ENCODE data around the gene DERL3.
"Not testable (repeated sequence)": the region's sequence is repeated elsewhere in the genome, so short reads cannot be mapped to it uniquely, and the experiment has no call there.

The DERL3 gene

GRCh38 chr22:23838681-23839468, at the start of gene DERL3:
TSS of gene DERL3 (minus strand) at chr22:23839006. CDS start at chr22:23838987, 19 bp downstream.
- peak; percentile 68 to 95 (median 85) for DNase-seq

- DNase-seq: no peak
These were observed 45.3 kb upstream of the DERL3 start for GRCh38 chr22:23884140-23884539.

GRCh38 chr22:23883658-23884057, 44.9 kb upstream of the DERL3 start:
- DNase-seq: no peak

- no peak for DNase-seq
These were observed 43.6 kb upstream of the DERL3 start for GRCh38 chr22:23882370-23882769.

- no peak for DNase-seq
These were observed 39.4 kb upstream of the DERL3 start for GRCh38 chr22:23878219-23878618.

GRCh38 chr22:23877566-23877965, 38.8 kb upstream of the DERL3 start:
- no peak for DNase-seq

- DNase-seq: no peak
These were observed 37.0 kb upstream of the DERL3 start for GRCh38 chr22:23875801-23876200.

GRCh38 chr22:23874871-23875270, 36.1 kb upstream of the DERL3 start:
- no peak for DNase-seq

GRCh38 chr22:23868580-23868979, 29.8 kb upstream of the DERL3 start:
- DNase-seq: no peak

GRCh38 chr22:23864499-23865154, 25.8 kb upstream of the DERL3 start:
- not testable (repeated sequence) for DNase-seq

- DNase-seq: peak in 2 of 4 experiments; percentile 7 to 8
These were observed 23.3 kb upstream of the DERL3 start for GRCh38 chr22:23862103-23862502.

GRCh38 chr22:23860187-23860586, 21.4 kb upstream of the DERL3 start:
- not testable (repeated sequence) for DNase-seq

GRCh38 chr22:23859201-23859600, 20.4 kb upstream of the DERL3 start:
- DNase-seq: no peak

- no peak for DNase-seq
These were observed 19.6 kb upstream of the DERL3 start for GRCh38 chr22:23858484-23858815.

- peak; percentile 78 to 84 (median 82) for DNase-seq
These were observed 19.0 kb upstream of the DERL3 start, which contains the start of gene SLC2A11 for GRCh38 chr22:23857606-23858483. TSS of gene SLC2A11 (plus strand) at chr22:23857875. CDS start at chr22:23858000, 125 bp downstream.

- no peak for DNase-seq
These were observed 18.2 kb upstream of the DERL3 start for GRCh38 chr22:23856721-23857605.

- DNase-seq: no peak
These were observed 11.4 kb upstream of the DERL3 start for GRCh38 chr22:23850136-23850611.

GRCh38 chr22:23849009-23850006, 10.5 kb upstream of the DERL3 start:
- DNase-seq: peak; percentile 71 to 85 (median 80)

- no peak for DNase-seq
These were observed 9.4 kb upstream of the DERL3 start for GRCh38 chr22:23847991-23848864.
